ENCODE results near the gene CRABP1.
A peak's percentile ranks its signal among the peaks of the same experiment; 100 is the strongest.

CRABP1 gene

DNA sequence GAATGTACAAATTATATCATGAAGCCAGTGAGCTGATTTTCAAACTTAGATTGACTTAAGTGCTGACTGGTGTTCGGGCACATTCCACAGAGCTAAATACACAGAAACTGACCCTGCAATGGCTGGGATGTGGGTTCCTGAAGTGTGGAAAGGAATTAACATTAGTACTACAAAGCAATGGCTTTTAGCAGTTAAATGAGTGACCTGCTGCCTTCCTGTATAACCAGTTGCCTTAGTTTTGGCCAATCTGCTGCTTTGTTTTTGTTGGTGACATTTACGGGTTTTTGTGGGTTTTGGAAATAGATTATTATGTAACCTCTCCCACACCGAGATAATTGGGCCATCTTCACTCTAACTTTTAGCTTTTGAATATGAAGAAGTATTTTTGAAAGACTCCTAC, 38.3 kb upstream of the CRABP1 start:
- ChIA-PET POLR2A (no interaction called here), CTCF (interaction anchor here (1.0 to 1.8 kb wide), 2 partner anchors 20 to 115 kb away, joined by 3 to 5 read pairs; no protein-coding TSS in a partner anchor)
- Histone ChIP-seq H3K4me3 (ENCODE audit: control insufficient read depth in 1 of 7, extremely low read depth in 1 of 7, insufficient read depth in 4 of 7, low read depth in 2 of 7, low read length in 6 of 7) (no peak overlapping the region), H3K27me3 (replicated peaks in 2 of 5; ENCODE audit: control insufficient read depth in 4 of 5, insufficient read depth in 5 of 5, low read length in 4 of 5) (no peaks in the 10 kb centered on the region), H3K36me3 (ENCODE audit: control insufficient read depth in 4 of 4, insufficient read depth in 4 of 4, low read length in 3 of 4) (no peaks in the 10 kb centered on the region), H3K27ac (ENCODE audit: insufficient read depth in 1 of 2, low read depth in 1 of 2, low read length in 2 of 2, poor library complexity in 1 of 2, severe bottlenecking in 2 of 2) (no peak overlapping the region), H3K4me1 (ENCODE audit: control extremely low read depth in 1 of 4, control insufficient read depth in 4 of 4, insufficient read depth in 4 of 4, low read length in 3 of 4) (peaks cover 12 to 25% (median 17%) of the 10 kb centered on the region in 4 experiments), H3K9me3 (ENCODE audit: control extremely low read depth in 1 of 5, control insufficient read depth in 4 of 5, insufficient read depth in 2 of 5, low read depth in 1 of 5, low read length in 4 of 5) (no peaks in the 10 kb centered on the region)
- WGBS (ENCODE audit: insufficient coverage) = 100% methylated on average over 1 of the region's 3 CpGs
- DNase-seq = peak in 1 of 3 donors; percentile 33

- WGBS (ENCODE audit: insufficient coverage) = 88% methylated on average over 2 of the region's 5 CpGs
- Histone ChIP-seq H3K4me1 (ENCODE audit: control extremely low read depth in 1 of 4, control insufficient read depth in 4 of 4, insufficient read depth in 4 of 4, low read length in 3 of 4) (peaks cover 12 to 25% (median 17%) of the 10 kb centered on the region in 4 experiments), H3K27me3 (replicated peaks in 2 of 5; ENCODE audit: control insufficient read depth in 4 of 5, insufficient read depth in 5 of 5, low read length in 4 of 5) (no peaks in the 10 kb centered on the region), H3K9me3 (ENCODE audit: control extremely low read depth in 1 of 5, control insufficient read depth in 4 of 5, insufficient read depth in 2 of 5, low read depth in 1 of 5, low read length in 4 of 5) (no peaks in the 10 kb centered on the region), H3K4me3 (ENCODE audit: control insufficient read depth in 1 of 7, extremely low read depth in 1 of 7, insufficient read depth in 4 of 7, low read depth in 2 of 7, low read length in 6 of 7) (no peak overlapping the region), H3K36me3 (ENCODE audit: control insufficient read depth in 4 of 4, insufficient read depth in 4 of 4, low read length in 3 of 4) (no peaks in the 10 kb centered on the region), H3K27ac (ENCODE audit: insufficient read depth in 1 of 2, low read depth in 1 of 2, low read length in 2 of 2, poor library complexity in 1 of 2, severe bottlenecking in 2 of 2) (no peak overlapping the region)
- ChIA-PET POLR2A (no interaction called here), CTCF (interaction anchor here (1.8 to 8.4 kb wide), 2 partner anchors 114 to 181 kb away, joined by 5 to 63 read pairs; no protein-coding TSS in a partner anchor)
- no peak for DNase-seq
Measured at GRCh38 chr15:78302579-78303312, 37.4 kb upstream of the CRABP1 start.

DNA sequence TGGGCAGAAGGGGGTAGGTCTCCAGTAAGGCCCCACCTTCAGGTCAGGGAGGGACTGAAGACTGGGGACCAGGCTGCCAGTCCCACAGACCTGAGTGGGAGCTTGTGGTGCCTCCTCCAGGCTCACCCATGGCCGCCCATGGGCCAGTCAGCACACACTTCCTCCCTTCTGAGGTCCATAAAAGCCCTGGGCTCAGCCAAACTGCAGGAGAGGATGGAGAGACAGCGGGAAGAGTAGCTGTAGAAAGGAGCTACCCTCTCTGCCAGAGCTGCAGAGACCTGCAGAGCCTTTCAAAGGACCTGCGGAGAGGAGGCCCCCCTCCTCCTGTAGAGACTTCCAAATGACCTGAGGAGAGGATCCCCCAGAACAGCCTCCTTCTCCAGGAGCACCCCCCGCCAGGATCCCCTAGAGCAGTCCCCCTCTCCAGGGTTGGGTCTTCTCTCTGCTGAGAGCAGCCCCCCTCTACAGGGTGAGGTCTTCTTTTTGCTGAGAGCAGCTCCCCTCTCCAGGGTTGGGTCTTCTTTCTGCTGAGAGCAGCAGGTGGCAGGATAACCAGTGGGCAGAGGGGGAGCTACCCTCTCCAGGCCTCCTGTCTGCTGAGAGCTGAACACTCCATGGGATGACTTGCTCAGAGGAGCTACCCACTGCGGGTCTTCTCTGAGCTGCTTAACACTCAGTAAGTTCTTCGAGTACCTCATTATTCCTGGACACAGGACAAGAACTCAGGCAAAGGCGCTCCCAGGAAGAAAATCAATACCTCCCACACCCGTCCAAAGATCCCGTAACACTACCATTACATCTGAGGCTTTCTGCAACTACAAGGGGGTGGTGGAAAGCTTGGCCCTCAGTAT, 35.7 kb upstream of the CRABP1 start:
- Histone ChIP-seq H3K9me3 (ENCODE audit: control extremely low read depth in 1 of 5, control insufficient read depth in 4 of 5, insufficient read depth in 2 of 5, low read depth in 1 of 5, low read length in 4 of 5) (no peaks in the 10 kb centered on the region), H3K4me1 (ENCODE audit: control extremely low read depth in 1 of 4, control insufficient read depth in 4 of 4, insufficient read depth in 4 of 4, low read length in 3 of 4) (peaks cover 4 to 18% (median 15%) of the 10 kb centered on the region in 4 experiments), H3K36me3 (ENCODE audit: control insufficient read depth in 4 of 4, insufficient read depth in 4 of 4, low read length in 3 of 4) (no peaks in the 10 kb centered on the region), H3K4me3 (ENCODE audit: control insufficient read depth in 1 of 7, extremely low read depth in 1 of 7, insufficient read depth in 4 of 7, low read depth in 2 of 7, low read length in 6 of 7) (no peak overlapping the region), H3K27ac (ENCODE audit: insufficient read depth in 1 of 2, low read depth in 1 of 2, low read length in 2 of 2, poor library complexity in 1 of 2, severe bottlenecking in 2 of 2) (no peak overlapping the region), H3K27me3 (replicated peaks in 2 of 5; ENCODE audit: control insufficient read depth in 4 of 5, insufficient read depth in 5 of 5, low read length in 4 of 5) (no peaks in the 10 kb centered on the region)
- POLR2A ChIA-PET = no interaction called here
- CTCF ChIA-PET = interaction anchor here (8.4 kb wide), 1 partner anchor 179 kb away, joined by 63 read pairs; no protein-coding TSS in a partner anchor
- 98% methylated on average over 5 of the region's 9 CpGs for WGBS (ENCODE audit: insufficient coverage)
- DNase-seq = no peak

DNA sequence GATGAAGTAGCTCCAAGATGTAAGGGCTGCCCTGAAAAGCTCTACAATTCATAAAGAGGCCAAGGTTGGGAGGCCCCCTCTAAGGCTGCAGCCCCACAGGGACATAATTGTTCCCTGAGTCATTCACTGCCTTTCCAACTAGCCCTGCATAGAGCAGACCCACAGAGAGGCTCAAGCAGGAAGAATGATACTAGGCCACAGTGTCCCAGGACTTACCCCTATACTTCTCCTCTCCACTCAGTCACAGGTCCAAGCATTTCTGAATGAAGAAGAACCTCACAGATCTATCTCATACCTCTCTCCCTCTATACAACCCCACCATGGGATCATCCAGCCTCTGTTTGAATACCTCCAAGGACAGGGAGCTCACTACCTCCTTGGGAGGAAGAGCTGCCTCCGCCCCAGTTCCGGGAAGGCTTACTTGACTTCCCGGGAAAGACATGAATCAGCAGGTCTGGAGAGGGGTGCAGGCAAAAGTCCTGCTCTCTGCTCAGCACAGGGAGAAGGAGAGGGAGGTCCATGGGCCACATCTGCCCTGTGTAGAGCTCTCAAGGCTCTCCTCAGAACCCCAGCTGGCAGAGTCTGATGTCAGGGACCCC, 33.9 kb upstream of the CRABP1 start:
- Histone ChIP-seq H3K4me1 (ENCODE audit: control extremely low read depth in 1 of 4, control insufficient read depth in 4 of 4, insufficient read depth in 4 of 4, low read length in 3 of 4) (peaks cover 4 to 12% (median 9%) of the 10 kb centered on the region in 4 experiments), H3K9me3 (ENCODE audit: control extremely low read depth in 1 of 5, control insufficient read depth in 4 of 5, insufficient read depth in 2 of 5, low read depth in 1 of 5, low read length in 4 of 5) (no peaks in the 10 kb centered on the region), H3K27me3 (replicated peaks in 2 of 5; ENCODE audit: control insufficient read depth in 4 of 5, insufficient read depth in 5 of 5, low read length in 4 of 5) (no peaks in the 10 kb centered on the region), H3K36me3 (ENCODE audit: control insufficient read depth in 4 of 4, insufficient read depth in 4 of 4, low read length in 3 of 4) (no peaks in the 10 kb centered on the region), H3K4me3 (ENCODE audit: control insufficient read depth in 1 of 7, extremely low read depth in 1 of 7, insufficient read depth in 4 of 7, low read depth in 2 of 7, low read length in 6 of 7) (no peak overlapping the region), H3K27ac (ENCODE audit: insufficient read depth in 1 of 2, low read depth in 1 of 2, low read length in 2 of 2, poor library complexity in 1 of 2, severe bottlenecking in 2 of 2) (no peak overlapping the region)
- ChIA-PET CTCF (interaction anchor here (1.0 to 8.4 kb wide), 11 partner anchors 10 to 405 kb away, joined by 3 to 63 read pairs (median 5); no protein-coding TSS in a partner anchor), POLR2A (no interaction called here)
- WGBS (ENCODE audit: insufficient coverage) = 90% methylated on average over 3 of the region's 3 CpGs
- DNase-seq = no peak

DNA sequence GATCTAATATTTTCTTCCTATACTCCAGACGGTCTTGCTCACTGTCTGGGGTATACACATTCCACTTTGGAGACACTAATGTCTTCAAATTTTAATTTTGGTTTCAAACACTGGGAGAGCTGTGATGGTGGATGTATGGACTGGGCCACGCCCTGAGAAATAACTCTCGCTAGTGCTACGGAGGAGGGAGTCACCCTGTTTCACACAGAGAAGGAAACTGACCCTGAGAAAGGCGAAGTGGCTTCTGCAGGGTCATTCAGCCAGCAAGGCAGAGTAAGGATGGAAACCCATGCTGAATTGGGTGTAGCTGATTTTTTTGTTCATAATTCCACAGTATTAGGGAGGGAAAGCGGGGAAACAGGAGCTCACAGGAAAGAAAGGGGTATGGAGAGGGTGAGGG, 32.2 kb upstream of the CRABP1 start:
- Histone ChIP-seq H3K36me3 (ENCODE audit: control insufficient read depth in 4 of 4, insufficient read depth in 4 of 4, low read length in 3 of 4) (no peaks in the 10 kb centered on the region), H3K9me3 (ENCODE audit: control extremely low read depth in 1 of 5, control insufficient read depth in 4 of 5, insufficient read depth in 2 of 5, low read depth in 1 of 5, low read length in 4 of 5) (no peaks in the 10 kb centered on the region), H3K4me3 (ENCODE audit: control insufficient read depth in 1 of 7, extremely low read depth in 1 of 7, insufficient read depth in 4 of 7, low read depth in 2 of 7, low read length in 6 of 7) (no peak overlapping the region), H3K4me1 (ENCODE audit: control extremely low read depth in 1 of 4, control insufficient read depth in 4 of 4, insufficient read depth in 4 of 4, low read length in 3 of 4) (peaks cover 0 to 9% (median 7%) of the 10 kb centered on the region in 4 experiments), H3K27ac (ENCODE audit: insufficient read depth in 1 of 2, low read depth in 1 of 2, low read length in 2 of 2, poor library complexity in 1 of 2, severe bottlenecking in 2 of 2) (no peak overlapping the region), H3K27me3 (replicated peaks in 2 of 5; ENCODE audit: control insufficient read depth in 4 of 5, insufficient read depth in 5 of 5, low read length in 4 of 5) (no peaks in the 10 kb centered on the region)
- peak in 1 of 3 donors; percentile 37 for DNase-seq
- ChIA-PET CTCF (interaction anchor here (0.7 to 8.4 kb wide), 14 partner anchors 9 to 183 kb away, joined by 3 to 63 read pairs (median 5); partner anchors contain the start of gene SKIC8), POLR2A (no interaction called here)
- 48% methylated on average over 4 of the region's 6 CpGs for WGBS (ENCODE audit: insufficient coverage)

GRCh38 chr15:78308422-78309032, 31.6 kb upstream of the CRABP1 start:
- 22% methylated on average over 9 of the region's 9 CpGs for WGBS (ENCODE audit: insufficient coverage)

More at GRCh38 chr15:78308422-78309032, 31.6 kb upstream of the CRABP1 start:
- POLR2A ChIA-PET = interaction anchor here (0.6 kb wide), 1 partner anchor 311 kb away, joined by 3 read pairs; no protein-coding TSS in a partner anchor
- peaks cover 0 to 9% (median 7%) of the 10 kb centered on the region in 4 experiments for H3K4me1 ChIP-seq (ENCODE audit: control extremely low read depth in 1 of 4, control insufficient read depth in 4 of 4, insufficient read depth in 4 of 4, low read length in 3 of 4)
- peaks cover 0 to 2% (median 0%) of the 10 kb centered on the region in 5 experiments for H3K27me3 ChIP-seq (replicated peaks in 2 of 5; ENCODE audit: control insufficient read depth in 4 of 5, insufficient read depth in 5 of 5, low read length in 4 of 5)
- CTCF ChIA-PET = interaction anchor here (0.7 to 8.4 kb wide), 23 partner anchors 9 to 433 kb away, joined by 3 to 63 read pairs (median 4); partner anchors contain the start of gene SKIC8
- DNase-seq = peak; percentile 69 to 82 (median 79)
- no peak overlapping the region for H3K4me3 ChIP-seq (ENCODE audit: control insufficient read depth in 1 of 7, extremely low read depth in 1 of 7, insufficient read depth in 4 of 7, low read depth in 2 of 7, low read length in 6 of 7)
- no peaks in the 10 kb centered on the region for H3K9me3 ChIP-seq (ENCODE audit: control extremely low read depth in 1 of 5, control insufficient read depth in 4 of 5, insufficient read depth in 2 of 5, low read depth in 1 of 5, low read length in 4 of 5)
- H3K36me3 ChIP-seq (ENCODE audit: control insufficient read depth in 4 of 4, insufficient read depth in 4 of 4, low read length in 3 of 4) = no peaks in the 10 kb centered on the region
- no peak overlapping the region for H3K27ac ChIP-seq (ENCODE audit: insufficient read depth in 1 of 2, low read depth in 1 of 2, low read length in 2 of 2, poor library complexity in 1 of 2, severe bottlenecking in 2 of 2)
